ENCODE measurements around the gene FNDC3B.

- no peak for TF ChIP-seq CTCF (IDR thresholded peaks at IDR 0.05; ENCODE audit: low read length)
- TF ChIP-seq EZH2 (optimal IDR thresholded peaks at IDR 0.05; ENCODE audit: low read depth, low read length) = no peak
- no peak for TF ChIP-seq EZH2phosphoT487 (IDR thresholded peaks at IDR 0.05; ENCODE audit: low read length)
Observed at GRCh38 chr3:172328282-172328681, 288.9 kb downstream of the FNDC3B start.
